H1 (cell line): ENCODE data around the gene PHLDB3. TPM values are rescaled to one million over a fixed set of nuclear protein-coding genes. Genes with fewer than 3 reads are reported as not detected.

ENCODE experiments used
- BACH1 ChIP-seq: IDR thresholded peaks from 2 replicates; pipeline ENCODE4 v1.6.1; 2012; ENCODE audit warnings: low read length, improper control_type of control experiment
- GABPA ChIP-seq: IDR thresholded peaks from 2 replicates; pipeline ENCODE4 v1.6.1; 2011; ENCODE audit warnings: mild to moderate bottlenecking, low read length, moderate library complexity, borderline replicate concordance; ENCODE audit not compliant: insufficient read depth
- POLR2A ChIP-seq, 2 experiments: IDR thresholded peaks; 1 replicate in 1 of 2; 2 replicates in 1 of 2; pipeline ENCODE4 v1.6.1; 2011; ENCODE audit warnings: low read depth in 2 of 2, low read length in 2 of 2, mild to moderate bottlenecking in 2 of 2; ENCODE audit errors: control extremely low read depth in 1 of 2
- TAF7 ChIP-seq: optimal IDR thresholded peaks from 2 replicates; pipeline ENCODE3; 2011; ENCODE audit warnings: low read depth, mild to moderate bottlenecking, inconsistent platforms, low read length, moderate library complexity, borderline replicate concordance
- polyA plus RNA-seq, 7 experiments: library from polyadenylated mRNA; depleted of rRNA in 3 of 7; stranded (reverse) in 5 of 7; unstranded in 2 of 7; fragments of >200 nt in 5 of 7; fragments of 200-250 nt in 2 of 7; gene quantifications; 1 replicate in 5 of 7; 2 replicates in 1 of 7; 4 replicates in 1 of 7; pipeline versions ENCODE4 v1.2.1 to v1.2.3, GENCODE V29; 2011 to 2013; ENCODE audit warnings: missing spikeins in 2 of 7, mixed read lengths in 2 of 7
- total RNA-seq: library from RNA; stranded (reverse); fragmentation: NEBNext Ultra II Directional; extraction: Animal tissue kit (Norgen Biotek cat#: 25700); gene quantifications from 2 replicates; pipeline ENCODE4 v1.2.1, GENCODE V29; 2021
- TF ChIP-seq, protein P1 (sequence below), 3 experiments: IDR thresholded peaks; 1 replicate in 2 of 3; 2 replicates in 1 of 3; pipeline versions ENCODE4 v1.5.1 to v1.6.1; 2011; ENCODE audit warnings: low read length in 3 of 3, mild to moderate bottlenecking in 3 of 3, inconsistent platforms in 2 of 3, low read depth in 1 of 3, moderate library complexity in 1 of 3; ENCODE audit not compliant: insufficient read depth in 1 of 3; ENCODE audit errors: control extremely low read depth in 1 of 3

Gene PHLDB3
- total and polyA plus RNA-seq, 2 of the 8 experiments (the other 6 are each of a cell fraction or from before 2014, with no cell fraction given), result 4.0 to 8.5 TPM

- TF ChIP-seq, protein P1, sequence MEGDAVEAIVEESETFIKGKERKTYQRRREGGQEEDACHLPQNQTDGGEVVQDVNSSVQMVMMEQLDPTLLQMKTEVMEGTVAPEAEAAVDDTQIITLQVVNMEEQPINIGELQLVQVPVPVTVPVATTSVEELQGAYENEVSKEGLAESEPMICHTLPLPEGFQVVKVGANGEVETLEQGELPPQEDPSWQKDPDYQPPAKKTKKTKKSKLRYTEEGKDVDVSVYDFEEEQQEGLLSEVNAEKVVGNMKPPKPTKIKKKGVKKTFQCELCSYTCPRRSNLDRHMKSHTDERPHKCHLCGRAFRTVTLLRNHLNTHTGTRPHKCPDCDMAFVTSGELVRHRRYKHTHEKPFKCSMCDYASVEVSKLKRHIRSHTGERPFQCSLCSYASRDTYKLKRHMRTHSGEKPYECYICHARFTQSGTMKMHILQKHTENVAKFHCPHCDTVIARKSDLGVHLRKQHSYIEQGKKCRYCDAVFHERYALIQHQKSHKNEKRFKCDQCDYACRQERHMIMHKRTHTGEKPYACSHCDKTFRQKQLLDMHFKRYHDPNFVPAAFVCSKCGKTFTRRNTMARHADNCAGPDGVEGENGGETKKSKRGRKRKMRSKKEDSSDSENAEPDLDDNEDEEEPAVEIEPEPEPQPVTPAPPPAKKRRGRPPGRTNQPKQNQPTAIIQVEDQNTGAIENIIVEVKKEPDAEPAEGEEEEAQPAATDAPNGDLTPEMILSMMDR (IDR thresholded peaks at IDR 0.05; ENCODE audit: control extremely low read depth in 1 of 3, insufficient read depth in 1 of 3, low read depth in 1 of 3, low read length in 3 of 3), result no peak
- TF ChIP-seq BACH1, result no peak
- no peak for TF ChIP-seq POLR2A (IDR thresholded peaks at IDR 0.05; ENCODE audit: control extremely low read depth in 1 of 2, low read depth in 2 of 2, low read length in 2 of 2)
- TF ChIP-seq TAF7, result no peak
- TF ChIP-seq GABPA, result no peak
These were observed 6.2 kb downstream of the PHLDB3 start (continued) for GRCh38 chr19:43498233-43498842.
